Measurements from ENCODE around the gene NAT16.
A peak's percentile ranks its signal among the peaks of the same experiment; 100 is the strongest.
"Not testable (repeated sequence)": the region's sequence is repeated elsewhere in the genome, so short reads cannot be mapped to it uniquely, and the experiment has no call there.

The NAT16 gene

GRCh38 chr7:101156866-101157589 is 23.1 kb downstream of the NAT16 start:
- DNase-seq (ENCODE audit: low read depth), result no peak

- no peak for DNase-seq (ENCODE audit: low read depth)
Measured at GRCh38 chr7:101156277-101156676, 23.8 kb downstream of the NAT16 start.

GRCh38 chr7:101155303-101155702 is 24.8 kb downstream of the NAT16 start:
- DNase-seq (ENCODE audit: low read depth), result no peak

GRCh38 chr7:101154693-101155102 is 25.4 kb downstream of the NAT16 start:
- no peak for DNase-seq (ENCODE audit: low read depth)

- peak; percentile 73 for DNase-seq (ENCODE audit: low read depth)
Measured at GRCh38 chr7:101153969-101154692, 26.0 kb downstream of the NAT16 start, which contains the start of gene AP1S1. Gene AP1S1 (plus strand): TSS chr7:101154476. CDS start chr7:101154515, 39 bp downstream.

GRCh38 chr7:101151908-101152651 is 28.0 kb downstream of the NAT16 start:
- DNase-seq (ENCODE audit: low read depth), result no peak

- DNase-seq (ENCODE audit: low read depth), result no peak
Measured at GRCh38 chr7:101140746-101141382, 39.2 kb downstream of the NAT16 start.

- DNase-seq (ENCODE audit: low read depth), result no peak
Measured at GRCh38 chr7:101140339-101140699, 39.8 kb downstream of the NAT16 start.

GRCh38 chr7:101138213-101138870 is 41.8 kb downstream of the NAT16 start:
- DNase-seq (ENCODE audit: low read depth), result peak; percentile 77

- DNase-seq (ENCODE audit: low read depth), result no peak
Measured at GRCh38 chr7:101137651-101138212, 42.4 kb downstream of the NAT16 start.

- DNase-seq (ENCODE audit: low read depth), result no peak
Measured at GRCh38 chr7:101134399-101134980, 45.6 kb downstream of the NAT16 start.

GRCh38 chr7:101133621-101134398 is 46.3 kb downstream of the NAT16 start:
- no peak for DNase-seq (ENCODE audit: low read depth)

- not testable (repeated sequence) for DNase-seq (ENCODE audit: low read depth)
Measured at GRCh38 chr7:101132626-101133600, 47.2 kb downstream of the NAT16 start.

GRCh38 chr7:101129603-101130117 is 50.4 kb downstream of the NAT16 start:
- DNase-seq (ENCODE audit: low read depth), result no peak

- DNase-seq (ENCODE audit: low read depth), result no peak
Measured at GRCh38 chr7:101128040-101128834, 51.9 kb downstream of the NAT16 start.

GRCh38 chr7:101127460-101128039 is 52.5 kb downstream of the NAT16 start:
- no peak for DNase-seq (ENCODE audit: low read depth)

GRCh38 chr7:101126651-101127459 is 53.2 kb downstream of the NAT16 start, which contains the start of gene SERPINE1:
Gene SERPINE1 (plus strand): TSS chr7:101127104. CDS start chr7:101128394, 1,290 bp downstream.
- peak; percentile 14 for DNase-seq (ENCODE audit: low read depth)
